CD14-positive monocyte (primary cell): Measurements from ENCODE around the gene MET. TPM values are rescaled to one million over a fixed set of nuclear protein-coding genes. Genes with fewer than 3 reads are reported as not detected.

Source experiments
- DNase-seq, 3 donors: peaks; one replicate each; pipeline ENCODE4 v3.0.0-alpha.2; 2011 to 2022
- H2AFZ ChIP-seq: 2 replicates; pipeline ENCODE4 v1.6.0; 2012; ENCODE audit warnings: mild to moderate bottlenecking, low read depth, low read length, inconsistent platforms; ENCODE audit not compliant: insufficient read depth, poor library complexity, severe bottlenecking
- H3K27ac ChIP-seq, 2 donors: 1 replicate in 1 of 2; 2 replicates in 1 of 2; pipeline ENCODE4 v1.5.1; 2012 to 2013; ENCODE audit warnings: low read length in 2 of 2, control low read depth in 1 of 2, inconsistent platforms in 1 of 2, low read depth in 1 of 2, mild to moderate bottlenecking in 1 of 2
- H3K27me3 ChIP-seq, 2 donors: one replicate each; pipeline versions ENCODE4 v1.6.0 to v1.6.1; 2011 to 2013; ENCODE audit warnings: low read length in 2 of 2; ENCODE audit not compliant: control insufficient read depth in 2 of 2, insufficient read depth in 2 of 2
- H3K36me3 ChIP-seq, 2 donors: replicated peaks in 1 of 2; 1 replicate in 1 of 2; 2 replicates in 1 of 2; pipeline versions ENCODE4 v1.5.1 to v1.6.1; 2012 to 2013; ENCODE audit warnings: low read length in 2 of 2, control low read depth in 1 of 2, inconsistent platforms in 1 of 2, mild to moderate bottlenecking in 1 of 2; ENCODE audit not compliant: insufficient read depth in 2 of 2, control insufficient read depth in 1 of 2
- H3K4me1 ChIP-seq, 2 donors: 1 replicate in 1 of 2; 2 replicates in 1 of 2; pipeline versions ENCODE4 v1.5.1 to v1.6.1; 2012 to 2013; ENCODE audit warnings: low read length in 2 of 2, control low read depth in 1 of 2, inconsistent platforms in 1 of 2, mild to moderate bottlenecking in 1 of 2, moderate library complexity in 1 of 2; ENCODE audit not compliant: insufficient read depth in 2 of 2, control insufficient read depth in 1 of 2
- H3K4me2 ChIP-seq: replicated peaks from 2 replicates; pipeline ENCODE3; 2012; ENCODE audit warnings: low read length, moderate library complexity, mild to moderate bottlenecking; ENCODE audit not compliant: poor library complexity, severe bottlenecking; ENCODE audit errors: extremely low read depth
- H3K4me3 ChIP-seq, 3 experiments: fragments of 200-600 bp in 1 of 3; sonication (generic) in 1 of 3; replicated peaks in 1 of 3; 1 replicate in 2 of 3; 2 replicates in 1 of 3; pipeline ENCODE4 v1.5.1; 2011 to 2013; ENCODE audit warnings: low read length in 3 of 3, mild to moderate bottlenecking in 3 of 3, control low read depth in 2 of 3, low read depth in 2 of 3, inconsistent platforms in 1 of 3, moderate library complexity in 1 of 3
- H3K79me2 ChIP-seq: 2 replicates; pipeline ENCODE4 v1.6.0; 2012; ENCODE audit warnings: mild to moderate bottlenecking, control low read depth, inconsistent platforms, low read length, moderate library complexity; ENCODE audit not compliant: insufficient read depth
- H3K9ac ChIP-seq: 2 replicates; pipeline ENCODE4 v1.6.0; 2017; ENCODE audit warnings: low read length, mild to moderate bottlenecking; ENCODE audit not compliant: insufficient read depth, poor library complexity, severe bottlenecking
- H3K9me3 ChIP-seq, 2 donors: replicated peaks in 1 of 2; 1 replicate in 1 of 2; 2 replicates in 1 of 2; pipeline versions ENCODE4 v1.5.1 to v1.6.1; 2012 to 2013; ENCODE audit warnings: low read length in 2 of 2, control low read depth in 1 of 2; ENCODE audit not compliant: control insufficient read depth in 1 of 2, insufficient read depth in 1 of 2
- H4K20me1 ChIP-seq: 2 replicates; pipeline ENCODE4 v1.6.0; 2012; ENCODE audit warnings: mild to moderate bottlenecking, low read length, control low read depth, moderate library complexity; ENCODE audit not compliant: insufficient read depth
- H3K27ac Mint-ChIP-seq, 7 donors: one replicate each; pipeline ENCODE4 v1.8.0; 2020; ENCODE audit warnings: mild to moderate bottlenecking in 7 of 7, mixed read lengths in 7 of 7, moderate library complexity in 6 of 7, inconsistent platforms in 2 of 7
- H3K27me3 Mint-ChIP-seq, 3 donors: one replicate each; pipeline ENCODE4 v1.8.0; 2021 to 2022; ENCODE audit warnings: low read depth in 3 of 3, mild to moderate bottlenecking in 3 of 3, mixed read lengths in 3 of 3, moderate library complexity in 3 of 3, inconsistent platforms in 1 of 3
- H3K36me3 Mint-ChIP-seq, 2 donors: one replicate each; pipeline ENCODE4 v1.8.0; 2020; ENCODE audit warnings: mixed read lengths in 2 of 2, inconsistent platforms in 1 of 2, mild to moderate bottlenecking in 1 of 2
- H3K4me1 Mint-ChIP-seq: one replicate; pipeline ENCODE4 v1.8.0; 2020; ENCODE audit warnings: mild to moderate bottlenecking, mixed read lengths
- H3K4me3 Mint-ChIP-seq, 2 donors: one replicate each; pipeline ENCODE4 v1.8.0; 2020; ENCODE audit warnings: mild to moderate bottlenecking in 2 of 2, mixed read lengths in 2 of 2, moderate library complexity in 1 of 2
- H3K9me3 Mint-ChIP-seq, 7 donors: one replicate each; pipeline ENCODE4 v1.8.0; 2020 to 2022; ENCODE audit warnings: mixed read lengths in 7 of 7, mild to moderate bottlenecking in 6 of 7, moderate library complexity in 6 of 7, inconsistent platforms in 2 of 7
- WGBS: methylation state at CpG from one replicate; pipeline ENCODE4 v1.1.5; 2013; ENCODE audit warnings: missing lambda C conversion rate; ENCODE audit not compliant: insufficient coverage; 5-methylcytosine and 5-hydroxymethylcytosine counted together
- intact Hi-C, 2 donors: fragments of 100-400 bp; cut with micrococcal nuclease; formaldehyde crosslinking; loops; one replicate each; pipeline versions ENCODE4 v1.15.0 to v1.15.1; 2023
- polyA plus RNA-seq, 3 donors: library from polyadenylated mRNA; depleted of rRNA in 1 of 3; unstranded in 2 of 3; stranded (reverse) in 1 of 3; fragments of 300-500 nt in 2 of 3; fragments of >200 nt in 1 of 3; fragmentation: Illumina TruSeq in 2 of 3; gene quantifications; 1 replicate in 2 of 3; 2 replicates in 1 of 3; pipeline ENCODE4 v1.2.3, GENCODE V29; 2012 to 2021
- TF ChIP-seq, protein P1 (sequence below): fragments of 200-600 bp; IDR thresholded peaks from one replicate; pipeline ENCODE4 v1.8.0; 2022; ENCODE audit warnings: antibody characterized with exemption, mild to moderate bottlenecking

The MET gene
- polyA plus RNA-seq, 3 donors: not detected

DNA sequence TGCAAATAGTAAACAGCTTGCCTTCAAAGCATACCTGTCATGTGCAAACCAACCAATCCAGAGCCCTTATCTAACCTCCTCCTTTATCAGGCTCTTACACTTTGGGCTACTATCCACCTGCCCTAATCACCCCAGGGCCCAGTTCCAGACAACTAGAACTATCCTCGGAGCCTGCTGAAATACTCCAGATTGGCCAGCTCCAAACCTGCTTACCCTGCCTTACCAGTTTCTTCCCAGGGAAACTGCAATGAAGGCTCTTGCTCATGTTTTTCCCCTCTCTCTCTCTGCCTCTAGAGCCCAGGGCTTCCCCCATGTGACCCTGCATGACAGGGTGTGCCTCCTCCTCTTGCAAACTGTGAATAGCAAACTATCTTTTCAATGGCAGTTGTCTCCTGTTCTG is 109.0 kb downstream of the MET start:
- TF ChIP-seq, protein P1, sequence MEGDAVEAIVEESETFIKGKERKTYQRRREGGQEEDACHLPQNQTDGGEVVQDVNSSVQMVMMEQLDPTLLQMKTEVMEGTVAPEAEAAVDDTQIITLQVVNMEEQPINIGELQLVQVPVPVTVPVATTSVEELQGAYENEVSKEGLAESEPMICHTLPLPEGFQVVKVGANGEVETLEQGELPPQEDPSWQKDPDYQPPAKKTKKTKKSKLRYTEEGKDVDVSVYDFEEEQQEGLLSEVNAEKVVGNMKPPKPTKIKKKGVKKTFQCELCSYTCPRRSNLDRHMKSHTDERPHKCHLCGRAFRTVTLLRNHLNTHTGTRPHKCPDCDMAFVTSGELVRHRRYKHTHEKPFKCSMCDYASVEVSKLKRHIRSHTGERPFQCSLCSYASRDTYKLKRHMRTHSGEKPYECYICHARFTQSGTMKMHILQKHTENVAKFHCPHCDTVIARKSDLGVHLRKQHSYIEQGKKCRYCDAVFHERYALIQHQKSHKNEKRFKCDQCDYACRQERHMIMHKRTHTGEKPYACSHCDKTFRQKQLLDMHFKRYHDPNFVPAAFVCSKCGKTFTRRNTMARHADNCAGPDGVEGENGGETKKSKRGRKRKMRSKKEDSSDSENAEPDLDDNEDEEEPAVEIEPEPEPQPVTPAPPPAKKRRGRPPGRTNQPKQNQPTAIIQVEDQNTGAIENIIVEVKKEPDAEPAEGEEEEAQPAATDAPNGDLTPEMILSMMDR: no peak
- H3K27ac Mint-ChIP-seq: no peak overlapping the region

DNA sequence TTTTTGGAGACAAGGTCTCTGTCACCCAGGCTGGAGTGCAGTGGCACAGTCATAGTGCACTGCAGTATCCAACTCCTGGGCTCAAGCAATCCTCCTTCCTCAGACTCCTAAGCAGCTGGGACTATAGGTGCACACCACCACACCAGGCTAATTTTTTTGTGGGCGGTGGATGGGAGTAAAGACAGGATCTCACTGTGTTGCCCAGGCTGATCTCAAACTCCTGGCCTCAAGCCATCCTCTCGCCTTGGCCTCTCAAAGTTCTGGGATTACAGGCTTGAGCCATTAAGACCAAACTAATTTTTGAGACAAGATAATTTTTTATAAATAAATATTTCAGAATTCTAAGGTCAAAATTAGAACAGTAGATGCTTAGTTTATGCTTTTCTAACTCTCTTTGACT is 109.6 kb downstream of the MET start:
- Histone ChIP-seq H3K27ac (no peak overlapping the region), H3K4me1 (no peaks in the 10 kb centered on the region), H3K9ac (no peak overlapping the region), H3K36me3 (no peaks in the 10 kb centered on the region), H3K4me2 (no peak overlapping the region), H3K79me2 (no peaks in the 10 kb centered on the region), H4K20me1 (no peaks in the 10 kb centered on the region), H3K27me3 (no peaks in the 10 kb centered on the region), H2AFZ (no peak overlapping the region), H3K4me3 (no peak overlapping the region), H3K9me3 (no peaks in the 10 kb centered on the region)
- intact Hi-C loops: no loop called here
- Mint-ChIP-seq H3K36me3 (no peaks in the 10 kb centered on the region), H3K4me3 (no peak overlapping the region), H3K27ac (no peak overlapping the region), H3K4me1 (peaks cover 2% of the 10 kb centered on the region), H3K27me3 (peaks cover 0 to 3% (median 1%) of the 10 kb centered on the region in 3 donors), H3K9me3 (no peaks in the 10 kb centered on the region)
- no CpG with 5 or more reads among the region's 2 CpGs for WGBS
- no peak for DNase-seq
- TF ChIP-seq, protein P1: no peak

More for the DNA sequence above, 109.0 kb downstream of the MET start:
- intact Hi-C loops: no loop called here
- Histone ChIP-seq H3K27ac (no peak overlapping the region), H3K27me3 (no peaks in the 10 kb centered on the region), H3K36me3 (no peaks in the 10 kb centered on the region), H3K9me3 (no peaks in the 10 kb centered on the region), H3K4me2 (no peak overlapping the region), H2AFZ (no peak overlapping the region), H4K20me1 (no peaks in the 10 kb centered on the region), H3K9ac (no peak overlapping the region), H3K79me2 (no peaks in the 10 kb centered on the region), H3K4me3 (no peak overlapping the region), H3K4me1 (no peaks in the 10 kb centered on the region)
- peaks cover 2% of the 10 kb centered on the region for H3K4me1 Mint-ChIP-seq
- 100% methylated on average over 1 of the region's 1 CpG for WGBS
- no peaks in the 10 kb centered on the region for H3K9me3 Mint-ChIP-seq
- no peak overlapping the region for H3K4me3 Mint-ChIP-seq
- H3K27me3 Mint-ChIP-seq: peaks cover 0 to 3% (median 1%) of the 10 kb centered on the region in 3 donors
- DNase-seq: no peak
- H3K36me3 Mint-ChIP-seq: no peaks in the 10 kb centered on the region
